GM12873 (cell line): ENCODE results near the gene CALR3.

Experiments used
- TF ChIP-seq, protein P1 (sequence below): IDR thresholded peaks from 2 replicates; pipeline ENCODE4 v1.5.1; 2012; ENCODE audit warnings: low read depth, mild to moderate bottlenecking, moderate library complexity, low read length, control low read depth; ENCODE audit not compliant: insufficient read depth; ENCODE audit errors: missing control alignments

CALR3 gene

GRCh38 chr19:16527971-16528521, 32.1 kb upstream of the CALR3 start:
- TF ChIP-seq, protein P1, sequence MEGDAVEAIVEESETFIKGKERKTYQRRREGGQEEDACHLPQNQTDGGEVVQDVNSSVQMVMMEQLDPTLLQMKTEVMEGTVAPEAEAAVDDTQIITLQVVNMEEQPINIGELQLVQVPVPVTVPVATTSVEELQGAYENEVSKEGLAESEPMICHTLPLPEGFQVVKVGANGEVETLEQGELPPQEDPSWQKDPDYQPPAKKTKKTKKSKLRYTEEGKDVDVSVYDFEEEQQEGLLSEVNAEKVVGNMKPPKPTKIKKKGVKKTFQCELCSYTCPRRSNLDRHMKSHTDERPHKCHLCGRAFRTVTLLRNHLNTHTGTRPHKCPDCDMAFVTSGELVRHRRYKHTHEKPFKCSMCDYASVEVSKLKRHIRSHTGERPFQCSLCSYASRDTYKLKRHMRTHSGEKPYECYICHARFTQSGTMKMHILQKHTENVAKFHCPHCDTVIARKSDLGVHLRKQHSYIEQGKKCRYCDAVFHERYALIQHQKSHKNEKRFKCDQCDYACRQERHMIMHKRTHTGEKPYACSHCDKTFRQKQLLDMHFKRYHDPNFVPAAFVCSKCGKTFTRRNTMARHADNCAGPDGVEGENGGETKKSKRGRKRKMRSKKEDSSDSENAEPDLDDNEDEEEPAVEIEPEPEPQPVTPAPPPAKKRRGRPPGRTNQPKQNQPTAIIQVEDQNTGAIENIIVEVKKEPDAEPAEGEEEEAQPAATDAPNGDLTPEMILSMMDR: peak; percentile 75

DNA sequence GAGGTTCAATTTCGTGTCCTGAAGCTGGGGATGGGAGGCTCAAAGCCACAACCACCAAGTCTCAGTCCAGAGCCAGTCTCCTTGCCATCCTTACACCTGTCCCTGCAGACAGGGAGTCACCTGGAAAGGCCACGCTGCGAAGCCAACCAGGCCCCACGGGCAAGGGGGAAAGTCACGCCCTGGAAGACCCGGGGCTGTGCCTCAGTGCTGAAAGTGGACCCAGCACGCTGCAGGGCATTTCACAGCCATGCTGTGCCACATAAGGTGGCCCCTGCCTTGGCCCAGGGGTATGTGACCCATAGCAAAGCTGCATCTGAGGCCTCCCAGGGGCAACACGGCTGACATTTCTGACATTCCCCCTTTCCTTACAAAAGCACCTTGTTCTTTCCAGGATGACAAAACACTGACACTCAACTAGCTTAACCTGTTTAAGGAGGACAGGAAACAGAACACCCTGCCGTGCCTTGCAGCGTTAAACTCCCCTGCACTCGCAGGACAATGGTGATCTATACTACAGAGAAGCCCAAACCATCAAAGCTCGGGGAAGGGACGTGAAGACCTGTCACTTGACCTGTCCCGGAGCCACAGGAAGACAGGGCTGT, 31.5 kb upstream of the CALR3 start:
- TF ChIP-seq, protein P1: no peak

GRCh38 chr19:16525751-16526481, 29.9 kb upstream of the CALR3 start:
- TF ChIP-seq, protein P1: no peak

- TF ChIP-seq, protein P1: no peak
These were observed 29.2 kb upstream of the CALR3 start for GRCh38 chr19:16524991-16525734.

DNA sequence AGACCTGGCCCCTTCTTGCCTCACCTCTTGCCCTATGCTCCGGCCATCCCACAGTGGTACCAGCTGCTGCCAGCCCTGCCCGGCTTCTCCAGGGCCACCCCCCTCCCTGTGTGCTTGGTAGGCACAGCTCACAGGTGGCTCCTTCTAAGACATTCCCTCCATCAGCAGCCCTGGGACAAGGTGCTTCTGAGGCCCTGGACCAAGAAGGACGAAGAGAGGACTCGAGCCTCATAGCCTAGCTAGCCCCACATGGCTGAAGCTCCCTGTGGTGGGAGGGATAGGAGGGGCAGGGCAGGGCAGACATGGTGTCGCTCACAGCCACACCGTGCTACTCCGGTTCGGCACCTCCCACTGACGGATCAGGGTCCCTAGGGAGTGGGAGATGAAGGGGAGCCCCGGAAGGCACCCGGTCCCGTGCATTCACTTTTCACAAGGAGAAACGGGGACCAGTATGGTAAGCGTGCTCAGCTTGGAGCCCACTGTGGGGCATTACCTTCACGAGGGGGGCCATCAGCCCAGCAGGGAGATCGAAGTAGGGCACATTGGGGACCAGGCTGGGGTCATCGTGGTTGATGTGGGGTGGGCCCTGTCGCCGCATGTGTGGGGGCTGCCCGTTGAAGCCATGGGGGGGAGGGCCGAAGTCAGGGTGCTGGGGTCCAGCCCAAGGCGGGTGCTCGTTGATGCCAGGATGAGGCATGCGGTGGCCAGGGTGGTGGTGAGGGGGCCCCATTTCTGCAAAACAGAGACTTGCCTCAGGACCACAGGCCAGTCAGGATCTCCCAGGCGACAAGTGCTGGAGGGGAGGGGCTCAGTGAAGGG, 26.8 kb upstream of the CALR3 start:
- TF ChIP-seq, protein P1: no peak

GRCh38 chr19:16521715-16522289, 25.8 kb upstream of the CALR3 start:
- TF ChIP-seq, protein P1: no peak
